Activated naive CD4-positive, alpha-beta T cell treated with anti-CD3 and anti-CD28 coated beads for 36 hours (primary cell): Measurements from ENCODE around the gene MYO1E. TPM values are rescaled to one million over a fixed set of nuclear protein-coding genes. Genes with fewer than 3 reads are reported as not detected.

Experiments used
- CTCF ChIA-PET: fragments of 350-600 bp; sonication (Branson Sonifier 250); formaldehyde crosslinking; loops from one replicate; lab custom pipeline; 2021; ENCODE audit warnings: antibody characterized with exemption; lab: Charles Lee
- DNase-seq: peaks from one replicate; pipeline ENCODE4 v3.0.0-alpha.2; 2020
- H3K27ac Mint-ChIP-seq: one replicate; pipeline ENCODE4 v1.8.0; 2021; ENCODE audit warnings: mild to moderate bottlenecking, mixed read lengths
- H3K27me3 Mint-ChIP-seq: one replicate; pipeline ENCODE4 v1.8.0; 2021; ENCODE audit warnings: low read depth, mixed read lengths
- H3K36me3 Mint-ChIP-seq: one replicate; pipeline ENCODE4 v1.8.0; 2021; ENCODE audit warnings: low read depth, mixed read lengths
- H3K4me1 Mint-ChIP-seq: one replicate; pipeline ENCODE4 v1.8.0; 2021; ENCODE audit warnings: low read depth, mixed read lengths
- H3K4me3 Mint-ChIP-seq: one replicate; pipeline ENCODE4 v1.8.0; 2021; ENCODE audit warnings: mild to moderate bottlenecking, moderate library complexity, mixed read lengths
- H3K9me3 Mint-ChIP-seq: one replicate; pipeline ENCODE4 v1.8.0; 2021; ENCODE audit warnings: mixed read lengths
- intact Hi-C: fragments of 100-400 bp; cut with micrococcal nuclease; formaldehyde crosslinking; loops from one replicate; pipeline ENCODE4 v1.15.1; 2023
- total RNA-seq, 2 experiments: library from RNA; stranded (reverse); gene quantifications; one replicate each; pipeline ENCODE4 v1.2.3, GENCODE V29; 2021

MYO1E gene
- total RNA-seq, 2 experiments from 2014 or later: 1.4 to 2.9 TPM

GRCh38 chr15:59199626-59200465 is 172.8 kb downstream of the MYO1E start:
- Mint-ChIP-seq H3K27ac (no peak overlapping the region), H3K4me1 (peaks cover 3% of the 10 kb centered on the region), H3K27me3 (no peaks in the 10 kb centered on the region), H3K36me3 (no peaks in the 10 kb centered on the region), H3K4me3 (no peak overlapping the region), H3K9me3 (no peaks in the 10 kb centered on the region)
- CTCF ChIA-PET: no interaction called here
- intact Hi-C loops: no loop called here
- DNase-seq: no peak

- H3K4me3 Mint-ChIP-seq: no peak overlapping the region
- H3K27ac Mint-ChIP-seq: no peak overlapping the region
- no peaks in the 10 kb centered on the region for H3K9me3 Mint-ChIP-seq
- CTCF ChIA-PET: no interaction called here
- intact Hi-C loops: no loop called here
- H3K27me3 Mint-ChIP-seq: no peaks in the 10 kb centered on the region
- H3K4me1 Mint-ChIP-seq: peaks cover 3% of the 10 kb centered on the region
- H3K36me3 Mint-ChIP-seq: no peaks in the 10 kb centered on the region
- DNase-seq: no peak
Measured at GRCh38 chr15:59197454-59197853, 175.2 kb downstream of the MYO1E start.

GRCh38 chr15:59196416-59196815 is 176.3 kb downstream of the MYO1E start:
- Mint-ChIP-seq H3K9me3 (no peaks in the 10 kb centered on the region), H3K4me1 (peaks cover 3% of the 10 kb centered on the region), H3K36me3 (no peaks in the 10 kb centered on the region), H3K27ac (no peak overlapping the region), H3K4me3 (no peak overlapping the region), H3K27me3 (no peaks in the 10 kb centered on the region)
- DNase-seq: no peak
- intact Hi-C loops: no loop called here
- CTCF ChIA-PET: interaction anchor here (0.7 kb wide), 1 partner anchor 264 kb away, joined by 3 read pairs; no protein-coding TSS in a partner anchor

- peaks cover 3% of the 10 kb centered on the region for H3K27me3 Mint-ChIP-seq
- no peak for DNase-seq
- intact Hi-C loops: no loop called here
- peaks cover 3% of the 10 kb centered on the region for H3K4me1 Mint-ChIP-seq
- no peak overlapping the region for H3K27ac Mint-ChIP-seq
- H3K36me3 Mint-ChIP-seq: no peaks in the 10 kb centered on the region
- no peak overlapping the region for H3K4me3 Mint-ChIP-seq
- H3K9me3 Mint-ChIP-seq: no peaks in the 10 kb centered on the region
- CTCF ChIA-PET: no interaction called here
Measured at GRCh38 chr15:59194639-59195325, 177.9 kb downstream of the MYO1E start.

- H3K9me3 Mint-ChIP-seq: no peaks in the 10 kb centered on the region
- CTCF ChIA-PET: interaction anchor here (0.6 kb wide), 1 partner anchor 97 kb away, joined by 3 read pairs; no protein-coding TSS in a partner anchor
- H3K4me3 Mint-ChIP-seq: no peak overlapping the region
- intact Hi-C loops: no loop called here
- no peaks in the 10 kb centered on the region for H3K36me3 Mint-ChIP-seq
- peaks cover 3% of the 10 kb centered on the region for H3K4me1 Mint-ChIP-seq
- peaks cover 3% of the 10 kb centered on the region for H3K27me3 Mint-ChIP-seq
- no peak overlapping the region for H3K27ac Mint-ChIP-seq
- DNase-seq: no peak
Measured at GRCh38 chr15:59191855-59192237, 180.8 kb downstream of the MYO1E start.

- CTCF ChIA-PET: no interaction called here
- H3K4me3 Mint-ChIP-seq: no peak overlapping the region
- H3K9me3 Mint-ChIP-seq: no peaks in the 10 kb centered on the region
- no peaks in the 10 kb centered on the region for H3K4me1 Mint-ChIP-seq
- H3K27ac Mint-ChIP-seq: no peak overlapping the region
- H3K27me3 Mint-ChIP-seq: peaks cover 3% of the 10 kb centered on the region
- intact Hi-C loops: no loop called here
- DNase-seq: no peak
- no peaks in the 10 kb centered on the region for H3K36me3 Mint-ChIP-seq
Measured at GRCh38 chr15:59190291-59190690, 182.4 kb downstream of the MYO1E start.

- Mint-ChIP-seq H3K4me1 (no peaks in the 10 kb centered on the region), H3K36me3 (no peaks in the 10 kb centered on the region), H3K27ac (no peak overlapping the region), H3K9me3 (no peaks in the 10 kb centered on the region), H3K27me3 (peaks cover 3% of the 10 kb centered on the region), H3K4me3 (no peak overlapping the region)
- CTCF ChIA-PET: no interaction called here
- no peak for DNase-seq
- intact Hi-C loops: no loop called here
Measured at GRCh38 chr15:59189241-59189640, 183.4 kb downstream of the MYO1E start.

GRCh38 chr15:59186501-59186900 is 186.2 kb downstream of the MYO1E start:
- Mint-ChIP-seq H3K27me3 (peaks cover 3% of the 10 kb centered on the region), H3K27ac (no peak overlapping the region), H3K4me1 (no peaks in the 10 kb centered on the region), H3K4me3 (no peak overlapping the region), H3K36me3 (no peaks in the 10 kb centered on the region), H3K9me3 (peaks cover 10% of the 10 kb centered on the region)
- intact Hi-C loops: no loop called here
- CTCF ChIA-PET: interaction anchor here (0.6 to 1.2 kb wide), 3 partner anchors 23 to 684 kb away, joined by 3 to 4 read pairs (median 3); no protein-coding TSS in a partner anchor
- DNase-seq: no peak

GRCh38 chr15:59185725-59186124 is 186.9 kb downstream of the MYO1E start:
- intact Hi-C loops: no loop called here
- Mint-ChIP-seq H3K4me1 (no peaks in the 10 kb centered on the region), H3K4me3 (no peak overlapping the region), H3K27me3 (peaks cover 3% of the 10 kb centered on the region), H3K27ac (no peak overlapping the region), H3K9me3 (peaks cover 15% of the 10 kb centered on the region), H3K36me3 (no peaks in the 10 kb centered on the region)
- CTCF ChIA-PET: interaction anchor here (1.2 to 1.6 kb wide), 2 partner anchors 22 to 229 kb away, joined by 3 read pairs; no protein-coding TSS in a partner anchor
- peak; percentile 7 for DNase-seq

- peaks cover 15% of the 10 kb centered on the region for H3K9me3 Mint-ChIP-seq
- CTCF ChIA-PET: no interaction called here
Measured at GRCh38 chr15:59180945-59181600, 191.6 kb downstream of the MYO1E start.

GRCh38 chr15:59179717-59180116 is 193.0 kb downstream of the MYO1E start:
- no peaks in the 10 kb centered on the region for H3K4me1 Mint-ChIP-seq
- no peak overlapping the region for H3K4me3 Mint-ChIP-seq
- peaks cover 12% of the 10 kb centered on the region for H3K27me3 Mint-ChIP-seq
- no peaks in the 10 kb centered on the region for H3K36me3 Mint-ChIP-seq
- no peak for DNase-seq
- H3K27ac Mint-ChIP-seq: no peak overlapping the region
- peaks cover 15% of the 10 kb centered on the region for H3K9me3 Mint-ChIP-seq
- intact Hi-C loops: no loop called here
- CTCF ChIA-PET: interaction anchor here (0.7 kb wide), 1 partner anchor 118 kb away, joined by 3 read pairs; no protein-coding TSS in a partner anchor

More at GRCh38 chr15:59180945-59181600, 191.6 kb downstream of the MYO1E start:
- Mint-ChIP-seq H3K4me3 (no peak overlapping the region), H3K27ac (no peak overlapping the region), H3K27me3 (peaks cover 8% of the 10 kb centered on the region), H3K4me1 (no peaks in the 10 kb centered on the region), H3K36me3 (no peaks in the 10 kb centered on the region)
- DNase-seq: no peak
- intact Hi-C loops: no loop called here

GRCh38 chr15:59178151-59178695 is 194.4 kb downstream of the MYO1E start:
- peaks cover 15% of the 10 kb centered on the region for H3K9me3 Mint-ChIP-seq
- intact Hi-C loops: no loop called here
- no peaks in the 10 kb centered on the region for H3K4me1 Mint-ChIP-seq
- H3K4me3 Mint-ChIP-seq: no peak overlapping the region
- H3K27ac Mint-ChIP-seq: no peak overlapping the region
- H3K36me3 Mint-ChIP-seq: no peaks in the 10 kb centered on the region
- CTCF ChIA-PET: no interaction called here
- DNase-seq: no peak
- H3K27me3 Mint-ChIP-seq: peaks cover 12% of the 10 kb centered on the region
